ENCODE measurements around the gene MAP3K13. TPM values are rescaled to one million over a fixed set of nuclear protein-coding genes. Genes with fewer than 3 reads are reported as not detected.
"Not testable (repeated sequence)": the region's sequence is repeated elsewhere in the genome, so short reads cannot be mapped to it uniquely, and the experiment has no call there.

Gene MAP3K13
- total and polyA plus RNA-seq, 9 donors: 14.5 to 40.5 (median 28.0) TPM

- no peak overlapping the region for H3K4me3 ChIP-seq
- no peaks in the 10 kb centered on the region for H3K27me3 ChIP-seq
- no peaks in the 10 kb centered on the region for H3K4me1 ChIP-seq (ENCODE audit: insufficient read depth)
- H3K9me3 ChIP-seq: no peaks in the 10 kb centered on the region
- H3K27ac ChIP-seq: no peak overlapping the region
- TF ChIP-seq EP300 (IDR thresholded peaks at IDR 0.05) (no peak), CTCF (IDR thresholded peaks at IDR 0.05) (no peak), POLR2A (IDR thresholded peaks at IDR 0.05) (no peak)
- DNase-seq: no peak
- intact Hi-C loops (cut with DNase I): no loop called here
- H3K36me3 ChIP-seq: no peaks in the 10 kb centered on the region
- 79 to 80% (median 79%) methylated on average over 7 of the region's 7 CpGs for WGBS, 3 donors
Observed at GRCh38 chr3:185439745-185440466, 77.0 kb downstream of the MAP3K13 start.

DNA sequence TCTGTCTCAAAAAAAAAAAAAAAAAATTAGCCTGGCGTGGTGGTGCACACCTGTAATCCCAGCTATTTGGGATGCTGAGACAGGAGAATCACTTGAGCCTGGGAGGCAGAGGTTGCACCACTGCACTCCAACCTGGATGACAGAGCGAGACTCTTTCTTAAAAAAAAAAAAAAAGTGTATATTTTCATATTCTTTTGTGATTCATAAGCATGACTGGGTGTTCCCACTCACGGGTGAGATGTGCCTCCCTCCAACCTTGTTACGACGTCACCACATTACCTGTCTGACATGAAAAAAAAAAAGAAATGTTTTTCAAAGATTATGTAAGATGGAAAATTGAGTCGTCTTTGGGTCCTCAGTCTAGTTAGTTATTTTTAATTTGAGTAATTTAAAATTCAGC is 79.1 kb downstream of the MAP3K13 start:
- no peak for DNase-seq
- Histone ChIP-seq H3K4me1 (ENCODE audit: insufficient read depth) (no peaks in the 10 kb centered on the region), H3K36me3 (no peaks in the 10 kb centered on the region), H3K27me3 (no peaks in the 10 kb centered on the region), H3K4me3 (no peak overlapping the region), H3K9me3 (no peaks in the 10 kb centered on the region), H3K27ac (no peak overlapping the region)
- 91 to 95% (median 93%) methylated on average over 6 of the region's 6 CpGs for WGBS, 3 donors
- no peak for TF ChIP-seq CTCF (IDR thresholded peaks at IDR 0.05)
- no peak for TF ChIP-seq EP300 (IDR thresholded peaks at IDR 0.05)
- TF ChIP-seq POLR2A (IDR thresholded peaks at IDR 0.05): no peak
- intact Hi-C loops (cut with DNase I): no loop called here

DNA sequence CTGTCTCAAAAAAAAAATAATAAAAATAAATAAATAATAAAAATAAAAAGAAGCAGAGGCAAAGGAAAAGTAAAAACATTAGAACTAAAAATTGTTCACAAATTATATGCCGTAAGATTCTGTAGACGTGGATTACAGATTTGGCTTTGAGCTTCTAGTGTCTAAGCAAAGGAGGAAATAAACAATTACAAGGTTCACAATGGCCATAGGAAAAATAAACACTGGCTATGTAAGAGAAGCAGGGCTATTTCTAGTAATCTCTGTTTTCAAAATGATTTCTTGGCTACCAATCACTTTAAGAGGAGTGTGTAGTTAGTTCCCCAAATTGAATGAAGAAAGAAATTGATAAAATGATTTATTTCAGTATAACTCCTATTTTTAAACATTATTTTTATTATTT is 81.4 kb downstream of the MAP3K13 start:
- Histone ChIP-seq H3K36me3 (no peaks in the 10 kb centered on the region), H3K9me3 (no peaks in the 10 kb centered on the region), H3K27ac (no peak overlapping the region), H3K4me1 (ENCODE audit: insufficient read depth) (no peaks in the 10 kb centered on the region), H3K27me3 (no peaks in the 10 kb centered on the region), H3K4me3 (no peak overlapping the region)
- intact Hi-C loops (cut with DNase I): no loop called here
- WGBS, 3 donors: 90 to 98% (median 91%) methylated on average over 2 of the region's 2 CpGs
- TF ChIP-seq EP300 (IDR thresholded peaks at IDR 0.05) (no peak), CTCF (IDR thresholded peaks at IDR 0.05) (no peak), POLR2A (IDR thresholded peaks at IDR 0.05) (no peak)
- DNase-seq: no peak

DNA sequence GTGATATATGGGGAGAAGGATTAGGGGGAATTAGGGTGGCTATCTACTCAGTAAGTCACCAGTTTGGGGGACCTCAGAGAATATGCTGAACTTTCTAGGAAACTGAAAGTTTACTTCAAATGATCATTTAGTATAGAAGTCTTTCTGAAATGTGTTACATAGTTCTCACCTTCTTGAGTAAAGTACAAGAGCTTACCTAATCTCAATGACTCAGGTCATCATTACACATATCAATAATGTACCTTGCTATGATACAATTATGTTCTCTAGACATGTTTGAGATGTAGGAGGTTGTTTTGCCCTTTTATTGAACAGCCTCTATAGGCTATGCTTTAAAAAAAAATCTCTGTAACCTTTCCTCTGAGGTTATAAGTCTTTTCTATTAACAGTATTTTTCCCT is 85.2 kb downstream of the MAP3K13 start:
- intact Hi-C loops (cut with DNase I): no loop called here
- H3K36me3 ChIP-seq: no peaks in the 10 kb centered on the region
- H3K4me3 ChIP-seq: no peak overlapping the region
- H3K9me3 ChIP-seq: no peaks in the 10 kb centered on the region
- H3K27me3 ChIP-seq: no peaks in the 10 kb centered on the region
- H3K27ac ChIP-seq: no peak overlapping the region
- H3K4me1 ChIP-seq (ENCODE audit: insufficient read depth): no peaks in the 10 kb centered on the region
- DNase-seq: no peak
- no peak for TF ChIP-seq POLR2A (IDR thresholded peaks at IDR 0.05)
- no peak for TF ChIP-seq EP300 (IDR thresholded peaks at IDR 0.05)
- no peak for TF ChIP-seq CTCF (IDR thresholded peaks at IDR 0.05)

DNA sequence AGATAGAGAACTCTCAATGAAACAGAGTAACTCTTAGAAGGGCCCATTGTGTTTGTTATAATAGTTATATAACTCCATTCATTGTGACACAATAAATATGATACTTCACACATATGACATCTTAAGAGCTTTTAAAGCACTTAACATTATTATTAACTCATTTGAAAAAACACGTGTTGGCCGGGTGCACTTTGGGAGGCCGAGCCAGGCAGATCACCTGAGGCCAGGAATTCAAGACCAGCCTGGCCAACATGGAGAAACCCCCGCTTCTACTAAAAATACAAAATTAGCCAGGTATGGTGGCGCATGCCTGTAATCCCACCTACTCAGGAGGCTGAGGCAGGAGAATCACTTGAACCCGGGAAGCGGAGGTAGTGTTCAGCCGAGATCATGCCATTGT is 88.5 kb downstream of the MAP3K13 start:
- H3K36me3 ChIP-seq; H3K27me3 ChIP-seq; H3K4me3 ChIP-seq; DNase-seq; H3K27ac ChIP-seq; intact Hi-C loops (cut with DNase I); H3K4me1 ChIP-seq (ENCODE audit: insufficient read depth); H3K9me3 ChIP-seq: not testable (repeated sequence)
- whole genome bisulfite sequencing, 3 donors: 89 to 92% (median 91%) methylated on average over 8 of the region's 8 CpGs

Measured in ovary (tissue), 9 donors.